NCI-H2227 (cell line): Measurements from ENCODE around the gene MAP3K12.
"Not testable (repeated sequence)": the region's sequence is repeated elsewhere in the genome, so short reads cannot be mapped to it uniquely, and the experiment has no call there.

Experiments
- DNase-seq: peaks from one replicate; lab custom pipeline; 2025; ENCODE audit not compliant: unreplicated experiment; lab: John Stamatoyannopoulos, UW

MAP3K12 gene

GRCh38 chr12:53472056-53472582 lies 27.1 kb downstream of the MAP3K12 start:
- no peak for DNase-seq

GRCh38 chr12:53468282-53468681 lies 31.0 kb downstream of the MAP3K12 start:
- DNase-seq = no peak

GRCh38 chr12:53467880-53468279 lies 31.4 kb downstream of the MAP3K12 start:
- no peak for DNase-seq

GRCh38 chr12:53467082-53467481 lies 32.2 kb downstream of the MAP3K12 start:
- DNase-seq = no peak

- no peak for DNase-seq
These were observed 32.6 kb downstream of the MAP3K12 start for GRCh38 chr12:53466640-53467039.

GRCh38 chr12:53465679-53466078 lies 33.6 kb downstream of the MAP3K12 start:
- no peak for DNase-seq

- DNase-seq = no peak
These were observed 34.4 kb downstream of the MAP3K12 start for GRCh38 chr12:53464685-53465418.

- DNase-seq = no peak
These were observed 35.3 kb downstream of the MAP3K12 start for GRCh38 chr12:53463802-53464560.

GRCh38 chr12:53462935-53463334 lies 36.3 kb downstream of the MAP3K12 start:
- no peak for DNase-seq

- DNase-seq = no peak
These were observed 37.7 kb downstream of the MAP3K12 start for GRCh38 chr12:53461591-53461990.

GRCh38 chr12:53461059-53461458 lies 38.2 kb downstream of the MAP3K12 start:
- peak; percentile 19 for DNase-seq

- no peak for DNase-seq
These were observed 40.2 kb downstream of the MAP3K12 start for GRCh38 chr12:53459097-53459496.

GRCh38 chr12:53456654-53457366 lies 42.4 kb downstream of the MAP3K12 start:
- no peak for DNase-seq

- DNase-seq = no peak
These were observed 44.6 kb downstream of the MAP3K12 start for GRCh38 chr12:53454707-53455106.

- no peak for DNase-seq
These were observed 45.2 kb downstream of the MAP3K12 start for GRCh38 chr12:53453953-53454640.

GRCh38 chr12:53452159-53453077 lies 46.8 kb downstream of the MAP3K12 start:
- peak; percentile 86 for DNase-seq

- DNase-seq = peak; percentile 97
These were observed 47.5 kb downstream of the MAP3K12 start, which contains the start of gene PCBP2 for GRCh38 chr12:53451661-53452158. Gene PCBP2, plus strand, starts transcription at chr12:53452102. Its CDS starts 2,699 bp downstream, at chr12:53454801.

- DNase-seq = no peak
These were observed 48.3 kb downstream of the MAP3K12 start for GRCh38 chr12:53450936-53451335.

- not testable (repeated sequence) for DNase-seq
These were observed 54.5 kb downstream of the MAP3K12 start for GRCh38 chr12:53444593-53445325.
